ENCODE results near the gene TULP1. TPM values are rescaled to one million over a fixed set of nuclear protein-coding genes. Genes with fewer than 3 reads are reported as not detected.

TULP1 gene
- total RNA-seq, 1 experiment from 2014 or later: not detected

- no peaks in the 10 kb centered on the region for H3K4me1 ChIP-seq (ENCODE audit: insufficient read depth, low read length, poor library complexity, severe bottlenecking)
- H3K36me3 ChIP-seq (ENCODE audit: insufficient read depth, low read length, poor library complexity, severe bottlenecking): no peaks in the 10 kb centered on the region
- H3K4me3 ChIP-seq (ENCODE audit: low read depth, low read length, poor library complexity, severe bottlenecking): no peak overlapping the region
- TF ChIP-seq EZH2 (IDR thresholded peaks at IDR 0.05; ENCODE audit: borderline replicate concordance, low read depth, low read length, poor library complexity, severe bottlenecking) (no peak), CTCF (conservative IDR thresholded peaks at IDR 0.05; ENCODE audit: low read depth, low read length) (no peak)
- intact Hi-C loops (cut with micrococcal nuclease; ENCODE audit: unreplicated experiment): no loop called here
- peaks cover 6% of the 10 kb centered on the region for H3K9me3 ChIP-seq (ENCODE audit: low read depth, low read length, poor library complexity, severe bottlenecking)
- CTCF ChIA-PET: no interaction called here
- DNase-seq (ENCODE audit: low spot score): no peak
- POLR2A ChIA-PET (ENCODE audit: low non-redundant PET): no interaction called here
- BruUV-seq (replicated peaks): no TSS peak
- H3K27me3 ChIP-seq (replicated peaks; ENCODE audit: insufficient read depth, low read depth, low read length, poor library complexity): no peaks in the 10 kb centered on the region
- no peak overlapping the region for H3K27ac ChIP-seq (ENCODE audit: low read depth, low read length, poor library complexity, severe bottlenecking)
Observed at GRCh38 chr6:35553315-35553714, 40.6 kb upstream of the TULP1 start.

DNA sequence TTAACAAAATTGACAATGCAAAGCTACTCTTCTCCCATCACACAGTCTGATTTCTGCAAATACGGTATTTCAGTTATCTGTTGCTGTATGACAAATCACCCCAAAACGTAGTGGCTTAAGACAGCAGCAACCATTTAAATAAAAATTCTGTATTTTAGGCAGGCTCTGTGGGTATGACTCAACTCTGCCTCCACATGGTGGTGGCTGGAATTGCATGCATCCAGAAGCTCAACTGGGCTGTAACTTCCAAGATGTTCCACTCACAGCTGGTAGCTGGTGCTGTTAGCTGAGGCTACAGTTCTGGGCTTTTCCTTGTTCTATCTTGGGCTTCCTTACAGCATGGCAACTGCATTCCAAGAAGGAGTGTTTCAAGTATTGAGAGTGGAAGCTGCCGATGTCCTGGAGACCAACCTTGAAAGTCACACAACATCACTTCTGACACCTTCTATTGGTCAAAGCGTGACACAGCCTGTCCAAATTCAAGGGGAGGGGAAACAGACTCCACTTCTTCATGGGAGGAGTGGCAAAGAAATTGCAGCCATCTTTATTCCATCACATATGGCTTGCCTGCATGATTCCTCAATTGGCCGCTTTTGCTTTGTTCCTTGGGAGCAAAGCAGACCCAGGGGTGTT lies 39.7 kb upstream of the TULP1 start:
- no peak overlapping the region for H3K4me3 ChIP-seq (ENCODE audit: low read depth, low read length, poor library complexity, severe bottlenecking)
- H3K36me3 ChIP-seq (ENCODE audit: insufficient read depth, low read length, poor library complexity, severe bottlenecking): no peaks in the 10 kb centered on the region
- H3K9me3 ChIP-seq (ENCODE audit: low read depth, low read length, poor library complexity, severe bottlenecking): peaks cover 6% of the 10 kb centered on the region
- H3K27ac ChIP-seq (ENCODE audit: low read depth, low read length, poor library complexity, severe bottlenecking): no peak overlapping the region
- DNase-seq (ENCODE audit: low spot score): peak; percentile 37
- POLR2A ChIA-PET (ENCODE audit: low non-redundant PET): no interaction called here
- no peaks in the 10 kb centered on the region for H3K4me1 ChIP-seq (ENCODE audit: insufficient read depth, low read length, poor library complexity, severe bottlenecking)
- no TSS peak for BruUV-seq (replicated peaks)
- intact Hi-C loops (cut with micrococcal nuclease; ENCODE audit: unreplicated experiment): no loop called here
- no peaks in the 10 kb centered on the region for H3K27me3 ChIP-seq (replicated peaks; ENCODE audit: insufficient read depth, low read depth, low read length, poor library complexity)
- CTCF ChIA-PET: interaction anchor here (0.9 kb wide), 1 partner anchor 36 kb away, joined by 4 read pairs; no protein-coding TSS in a partner anchor
- TF ChIP-seq EZH2 (IDR thresholded peaks at IDR 0.05; ENCODE audit: borderline replicate concordance, low read depth, low read length, poor library complexity, severe bottlenecking) (no peak), CTCF (conservative IDR thresholded peaks at IDR 0.05; ENCODE audit: low read depth, low read length) (peak; percentile 90)

DNA sequence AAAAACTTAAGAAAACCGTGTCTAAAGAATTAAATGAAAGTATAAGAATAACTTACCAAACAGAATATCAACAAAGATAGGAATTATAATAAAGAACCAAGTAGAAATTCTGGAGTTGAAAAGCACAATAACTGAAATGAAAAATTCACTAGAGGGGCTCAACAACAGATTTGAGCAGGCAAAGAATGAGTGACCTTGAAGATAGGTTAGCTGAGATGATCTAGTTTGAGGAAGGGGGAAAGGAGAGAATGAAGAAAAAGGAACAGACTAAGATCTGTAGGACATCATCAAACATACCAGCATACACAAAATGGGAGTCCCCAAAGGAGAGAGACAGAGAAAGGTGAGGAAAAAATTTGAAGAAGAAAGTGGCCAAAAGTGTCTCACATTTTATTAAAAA lies 37.7 kb upstream of the TULP1 start:
- no peaks in the 10 kb centered on the region for H3K27me3 ChIP-seq (replicated peaks; ENCODE audit: insufficient read depth, low read depth, low read length, poor library complexity)
- CTCF ChIA-PET: interaction anchor here (0.6 to 1.0 kb wide), 2 partner anchors 23 to 28 kb away, joined by 3 to 4 read pairs; no protein-coding TSS in a partner anchor
- intact Hi-C loops (cut with micrococcal nuclease; ENCODE audit: unreplicated experiment): no loop called here
- no peak overlapping the region for H3K27ac ChIP-seq (ENCODE audit: low read depth, low read length, poor library complexity, severe bottlenecking)
- no peak overlapping the region for H3K4me3 ChIP-seq (ENCODE audit: low read depth, low read length, poor library complexity, severe bottlenecking)
- no peaks in the 10 kb centered on the region for H3K36me3 ChIP-seq (ENCODE audit: insufficient read depth, low read length, poor library complexity, severe bottlenecking)
- no peaks in the 10 kb centered on the region for H3K4me1 ChIP-seq (ENCODE audit: insufficient read depth, low read length, poor library complexity, severe bottlenecking)
- POLR2A ChIA-PET (ENCODE audit: low non-redundant PET): no interaction called here
- TF ChIP-seq CTCF (conservative IDR thresholded peaks at IDR 0.05; ENCODE audit: low read depth, low read length): no peak
- no peak for TF ChIP-seq EZH2 (IDR thresholded peaks at IDR 0.05; ENCODE audit: borderline replicate concordance, low read depth, low read length, poor library complexity, severe bottlenecking)
- no TSS peak for BruUV-seq (replicated peaks)
- DNase-seq (ENCODE audit: low spot score): no peak
- H3K9me3 ChIP-seq (ENCODE audit: low read depth, low read length, poor library complexity, severe bottlenecking): peaks cover 6% of the 10 kb centered on the region

All from A673 (cell line).